NT2/D1 (cell line): Measurements from ENCODE around the gene RELB.

ENCODE experiments used
- SUZ12 ChIP-seq: IDR thresholded peaks from 2 replicates; pipeline ENCODE4 v1.6.1; 2011; ENCODE audit not compliant: insufficient read length, insufficient read depth; ENCODE audit errors: extremely low read depth
- YY1 ChIP-seq: IDR thresholded peaks from 2 replicates; pipeline ENCODE4 v1.6.1; 2011; ENCODE audit not compliant: insufficient read length, insufficient read depth
- ZNF274 ChIP-seq: IDR thresholded peaks from 2 replicates; pipeline ENCODE4 v1.6.1; 2011; ENCODE audit warnings: mild to moderate bottlenecking, low read depth, low read length

- TF ChIP-seq SUZ12 (no peak), YY1 (no peak), ZNF274 (no peak)
These were observed 56.2 kb downstream of the RELB start for GRCh38 chr19:45057444-45057843.
